Spinal cord (tissue), 10 donors: Measurements from ENCODE around the gene GGA1. TPM values are rescaled to one million over a fixed set of nuclear protein-coding genes. Genes with fewer than 3 reads are reported as not detected.
A peak's percentile ranks its signal among the peaks of the same experiment; 100 is the strongest.

Source experiments
- DNase-seq, 6 donors: peaks; one replicate each; pipeline versions ENCODE4 v3.0.0 to v3.0.0-alpha.2; 2013 to 2015; ENCODE audit warnings: low spot score in 6 of 6, low read depth in 4 of 6
- H3K27ac ChIP-seq: one replicate; pipeline ENCODE4 v1.5.1; 2013; ENCODE audit warnings: low read depth, low read length, control low read depth
- H3K27me3 ChIP-seq: one replicate; pipeline ENCODE4 v1.6.1; 2013; ENCODE audit warnings: low read length; ENCODE audit not compliant: control insufficient read depth, insufficient read depth
- H3K36me3 ChIP-seq: one replicate; pipeline ENCODE4 v1.6.1; 2013; ENCODE audit warnings: low read length; ENCODE audit not compliant: control insufficient read depth, insufficient read depth
- H3K4me1 ChIP-seq: one replicate; pipeline ENCODE4 v1.6.1; 2013; ENCODE audit warnings: low read length; ENCODE audit not compliant: control insufficient read depth, insufficient read depth
- H3K4me3 ChIP-seq: one replicate; pipeline ENCODE4 v1.5.1; 2013; ENCODE audit warnings: low read depth, low read length, control low read depth
- H3K9me3 ChIP-seq: one replicate; pipeline ENCODE4 v1.6.1; 2013; ENCODE audit warnings: low read length; ENCODE audit not compliant: control insufficient read depth, insufficient read depth
- WGBS: methylation state at CpG from one replicate; pipeline ENCODE4 v1.1.5; 2013; ENCODE audit warnings: missing lambda C conversion rate; ENCODE audit not compliant: insufficient coverage; 5-methylcytosine and 5-hydroxymethylcytosine counted together
- polyA plus RNA-seq, 2 donors: library from polyadenylated mRNA; unstranded; fragments of 120-200 nt; gene quantifications; one replicate each; pipeline ENCODE4 v1.2.1, GENCODE V29; 2013; ENCODE audit not compliant: insufficient read length in 2 of 2
- total RNA-seq, 2 donors: library from RNA; depleted of rRNA in 1 of 2; stranded (reverse); fragments of 120-200 nt in 1 of 2; fragments of >200 nt in 1 of 2; gene quantifications; one replicate each; pipeline versions ENCODE4 v1.2.3 to v1.2.4, GENCODE V29; 2013 to 2014
- donor health status: healthy.

The GGA1 gene
- total and polyA plus RNA-seq, 4 donors = 27.2 to 80.3 (median 53.3) TPM

DNA sequence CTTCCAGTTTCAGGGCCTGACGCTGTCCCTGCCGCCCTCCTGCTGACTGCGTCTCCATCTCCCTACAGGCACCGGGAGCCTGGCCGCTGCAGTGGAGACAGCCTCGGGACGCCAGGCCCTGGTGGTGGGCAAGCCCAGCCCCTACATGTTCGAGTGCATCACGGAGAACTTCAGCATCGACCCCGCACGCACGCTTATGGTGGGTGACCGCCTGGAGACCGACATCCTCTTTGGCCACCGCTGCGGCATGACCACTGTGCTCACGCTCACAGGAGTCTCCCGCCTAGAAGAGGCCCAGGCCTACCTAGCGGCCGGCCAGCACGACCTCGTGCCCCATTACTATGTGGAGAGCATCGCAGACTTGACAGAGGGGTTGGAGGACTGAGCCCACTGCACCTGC lies 56.9 kb downstream of the GGA1 start:
- Histone ChIP-seq H3K27ac (peak overlapping the region; percentile 81), H3K36me3 (peaks cover 34% of the 10 kb centered on the region), H3K27me3 (no peaks in the 10 kb centered on the region), H3K9me3 (no peaks in the 10 kb centered on the region), H3K4me3 (no peak overlapping the region), H3K4me1 (peaks cover 44% of the 10 kb centered on the region)
- 93% methylated on average over 24 of the region's 24 CpGs for WGBS
- DNase-seq = no peak

DNA sequence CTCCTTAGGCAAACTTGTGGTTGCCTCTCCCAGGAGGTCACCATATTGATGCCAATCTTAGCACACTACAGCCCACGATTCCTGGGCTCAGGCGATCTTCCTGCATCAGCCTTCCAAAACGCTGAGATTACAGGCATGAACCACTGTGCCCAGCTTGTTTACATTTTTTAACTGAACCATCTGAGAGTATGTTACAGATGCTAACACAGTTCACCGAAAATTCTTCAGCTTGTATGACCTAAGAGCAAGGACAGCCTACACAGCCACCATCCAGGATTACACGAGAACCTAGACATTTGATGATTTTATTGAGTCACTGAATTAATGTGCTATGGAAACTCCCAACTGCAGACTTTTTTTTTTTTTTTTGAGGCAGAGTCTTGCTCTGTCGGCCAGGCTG lies 61.0 kb downstream of the GGA1 start:
- Histone ChIP-seq H3K27me3 (no peaks in the 10 kb centered on the region), H3K27ac (no peak overlapping the region), H3K36me3 (peaks cover 44% of the 10 kb centered on the region), H3K4me1 (peaks cover 26% of the 10 kb centered on the region), H3K4me3 (no peak overlapping the region), H3K9me3 (no peaks in the 10 kb centered on the region)
- DNase-seq = no peak
- WGBS = 96% methylated on average over 3 of the region's 6 CpGs

GRCh38 chr22:37672206-37672919 lies 63.7 kb downstream of the GGA1 start:
- H3K4me3 ChIP-seq = no peak overlapping the region
- peaks cover 17% of the 10 kb centered on the region for H3K36me3 ChIP-seq
- no peak overlapping the region for H3K27ac ChIP-seq
- H3K9me3 ChIP-seq = no peaks in the 10 kb centered on the region
- peaks cover 33% of the 10 kb centered on the region for H3K4me1 ChIP-seq
- H3K27me3 ChIP-seq = peaks cover 2% of the 10 kb centered on the region
- no peak for DNase-seq
- WGBS = 68% methylated on average over 9 of the region's 15 CpGs

DNA sequence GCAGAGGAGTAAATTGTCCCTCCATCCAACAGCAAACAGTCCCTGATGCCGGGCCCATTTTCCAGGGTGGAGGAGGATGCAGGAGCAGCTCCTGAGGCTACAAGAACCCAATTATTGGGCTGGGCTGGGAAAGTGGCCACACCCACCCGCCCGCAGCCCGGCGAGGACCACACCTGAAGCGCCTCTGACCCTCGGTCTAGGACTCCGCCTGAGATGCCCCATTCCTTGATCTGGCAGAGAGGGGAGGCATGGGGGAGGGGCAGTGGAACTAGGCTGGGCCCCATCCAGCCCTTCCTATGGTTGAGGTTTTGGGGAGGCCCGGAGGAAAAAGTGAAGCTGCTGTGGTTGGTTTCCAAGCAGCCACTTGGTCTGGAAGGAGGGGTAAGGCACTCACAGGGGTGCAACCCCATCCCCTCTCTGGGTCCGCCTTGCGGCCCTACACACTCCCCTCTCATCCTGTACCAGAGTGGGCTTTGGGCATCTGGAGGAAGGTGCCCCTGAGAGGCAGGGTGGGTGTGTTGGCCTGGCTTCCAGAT lies 64.4 kb downstream of the GGA1 start:
- H3K27ac ChIP-seq = no peak overlapping the region

GRCh38 chr22:37674248-37674647 lies 65.6 kb downstream of the GGA1 start:
- H3K27ac ChIP-seq = peak overlapping the region; percentile 97
- 100% methylated on average over 6 of the region's 12 CpGs for WGBS
- H3K9me3 ChIP-seq = no peaks in the 10 kb centered on the region
- DNase-seq = no peak
- H3K27me3 ChIP-seq = peaks cover 2% of the 10 kb centered on the region
- peaks cover 14% of the 10 kb centered on the region for H3K36me3 ChIP-seq
- H3K4me1 ChIP-seq = peaks cover 36% of the 10 kb centered on the region
- H3K4me3 ChIP-seq = no peak overlapping the region

More for the DNA sequence above, 64.4 kb downstream of the GGA1 start:
- Histone ChIP-seq H3K4me1 (peaks cover 36% of the 10 kb centered on the region), H3K9me3 (no peaks in the 10 kb centered on the region), H3K36me3 (peaks cover 11% of the 10 kb centered on the region), H3K27me3 (peaks cover 2% of the 10 kb centered on the region), H3K4me3 (no peak overlapping the region)
- no peak for DNase-seq
- WGBS = 64% methylated on average over 6 of the region's 11 CpGs

DNA sequence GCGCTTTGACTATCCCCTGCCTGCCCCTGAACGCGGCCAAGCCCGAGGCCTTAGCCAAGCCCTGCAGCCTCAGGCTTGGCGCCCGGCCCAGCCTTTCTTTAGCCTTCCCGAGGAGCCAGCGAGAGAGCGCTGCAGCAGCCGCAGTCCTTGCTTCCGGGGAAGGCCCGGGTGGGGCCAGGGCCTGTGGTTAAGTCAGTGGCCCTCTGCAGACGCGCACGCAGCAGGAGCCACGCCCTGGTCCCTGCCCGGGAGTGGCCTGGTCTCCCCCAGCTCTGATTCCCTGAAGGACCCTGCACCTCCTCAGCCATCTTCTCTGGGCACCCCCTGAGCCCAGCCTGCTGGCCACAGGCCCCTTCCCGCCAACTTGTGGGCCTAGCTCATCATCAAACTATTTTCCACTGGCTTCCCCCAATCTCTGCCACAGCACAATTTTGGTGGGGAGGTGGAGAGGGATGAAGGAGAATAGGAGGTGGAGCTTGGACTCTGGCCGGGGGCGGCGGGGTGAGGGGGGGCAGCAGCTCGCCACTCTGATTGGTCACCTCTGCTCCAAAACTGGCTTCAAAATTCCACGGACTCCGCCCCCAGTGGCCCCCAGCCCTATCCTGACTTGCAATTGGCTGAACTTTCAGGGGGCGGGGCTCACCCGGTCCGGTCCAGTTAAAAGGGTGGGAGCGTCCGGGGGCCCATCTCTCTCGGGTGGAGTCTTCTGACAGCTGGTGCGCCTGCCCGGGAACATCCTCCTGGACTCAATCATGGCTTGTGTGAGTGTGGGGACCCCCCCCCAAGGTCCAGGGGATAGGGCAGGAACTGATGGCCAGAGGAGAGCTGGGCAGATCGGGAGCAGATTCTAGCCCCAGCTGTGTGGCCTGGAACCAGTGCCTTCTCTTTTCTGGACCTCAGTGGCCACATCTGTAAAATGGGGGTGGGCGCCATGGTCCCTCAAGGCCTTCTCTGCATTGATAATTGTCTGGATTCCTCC lies 66.6 kb downstream of the GGA1 start, which contains the start of gene LGALS1:
Gene LGALS1, plus strand, starts transcription at position 686 of the 979 bp plus-strand sequence. Its CDS starts 67 bp downstream, at position 753.
- H3K36me3 ChIP-seq = peaks cover 14% of the 10 kb centered on the region
- peak within 1 kb of the TSS; percentile 68 for H3K4me3 ChIP-seq
- H3K27me3 ChIP-seq = peaks cover 2% of the 10 kb centered on the region
- peaks cover 36% of the 10 kb centered on the region for H3K4me1 ChIP-seq
- peak in 3 of 6 donors; percentile 61 to 94 (median 80) for DNase-seq
- H3K27ac ChIP-seq = peak within 1 kb of the TSS; percentile 97
- H3K9me3 ChIP-seq = no peaks in the 10 kb centered on the region
- 21% methylated on average over 32 of the region's 34 CpGs for WGBS

GRCh38 chr22:37675930-37676735 lies 67.5 kb downstream of the GGA1 start:
- peak in 1 of 6 donors; percentile 47 for DNase-seq
- Histone ChIP-seq H3K27me3 (peaks cover 2% of the 10 kb centered on the region), H3K27ac (peak overlapping the region; percentile 97), H3K9me3 (no peaks in the 10 kb centered on the region), H3K4me3 (peak overlapping the region; percentile 68), H3K36me3 (peaks cover 14% of the 10 kb centered on the region), H3K4me1 (peaks cover 36% of the 10 kb centered on the region)
- 20% methylated on average over 10 of the region's 17 CpGs for WGBS

DNA sequence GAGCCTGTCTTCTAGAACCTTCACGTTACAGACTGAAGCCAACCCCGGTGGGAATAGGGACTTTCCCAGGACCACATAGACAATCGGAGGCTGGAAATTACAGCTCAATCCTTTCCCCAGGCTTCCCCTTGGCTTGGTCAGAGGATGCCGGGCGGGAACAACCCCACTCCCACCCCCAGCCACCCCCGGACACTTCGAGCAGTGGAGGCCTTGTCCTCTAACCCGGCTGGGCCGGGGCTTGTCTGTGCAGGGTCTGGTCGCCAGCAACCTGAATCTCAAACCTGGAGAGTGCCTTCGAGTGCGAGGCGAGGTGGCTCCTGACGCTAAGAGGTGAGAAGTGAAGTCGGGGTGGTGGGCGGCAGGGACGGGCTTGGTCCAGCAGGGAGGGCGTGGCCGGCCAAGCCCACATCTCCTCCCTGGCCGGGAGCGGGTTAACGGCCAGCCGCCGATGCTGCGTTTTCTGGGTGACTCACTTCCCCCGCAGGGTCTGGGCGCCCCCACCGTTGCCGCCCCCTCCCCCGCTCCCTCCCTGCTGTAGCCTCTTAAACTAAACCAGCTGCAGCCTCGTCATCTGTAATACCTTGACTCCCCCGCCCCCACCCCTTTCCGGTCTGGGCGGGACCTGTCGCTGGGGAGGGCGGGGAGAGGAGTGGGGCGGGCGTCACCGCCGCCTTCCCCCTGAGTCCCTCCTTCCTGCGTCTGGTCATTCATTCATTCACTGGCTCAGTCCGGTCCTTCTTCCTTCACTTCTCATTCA lies 68.3 kb downstream of the GGA1 start:
- H3K4me3 ChIP-seq = peak overlapping the region; percentile 68
- peak in 3 of 6 donors; percentile 38 to 81 (median 78) for DNase-seq
- H3K36me3 ChIP-seq = peaks cover 11% of the 10 kb centered on the region
- peaks cover 2% of the 10 kb centered on the region for H3K27me3 ChIP-seq
- WGBS = 9% methylated on average over 27 of the region's 42 CpGs
- H3K4me1 ChIP-seq = peaks cover 41% of the 10 kb centered on the region
- peak overlapping the region; percentile 97 for H3K27ac ChIP-seq
- no peaks in the 10 kb centered on the region for H3K9me3 ChIP-seq
